ENCODE results near the gene FIBCD1. TPM values are rescaled to one million over a fixed set of nuclear protein-coding genes. Genes with fewer than 3 reads are reported as not detected.

Gene FIBCD1
- total and polyA plus RNA-seq, 2 of the 8 experiments (the other 6 are each of a cell fraction or from before 2014, with no cell fraction given): 6.1 to 8.8 TPM

GRCh38 chr9:130901498-130902203 lies 37.4 kb downstream of the FIBCD1 start:
- no peak overlapping the region for H3K56ac ChIP-seq (replicated peaks; ENCODE audit: insufficient read length, low read depth, low read length)
- no peaks in the 10 kb centered on the region for H3K27me3 ChIP-seq (replicated peaks in 1 of 4; ENCODE audit: control insufficient read depth in 3 of 4, extremely low read depth in 1 of 4, insufficient read depth in 3 of 4, low read length in 3 of 4)
- no peak overlapping the region for H2AFZ ChIP-seq (ENCODE audit: low read length)
- 0 out of 2 replicates have a peak overlapping the region, but pooled peaks have one; percentile 8 for H2BK15ac ChIP-seq (ENCODE audit: low read length)
- H4K91ac ChIP-seq (replicated peaks; ENCODE audit: insufficient read length, low read length): no peak overlapping the region
- H3K14ac ChIP-seq (ENCODE audit: insufficient read length): no peak overlapping the region
- H2AK5ac ChIP-seq (ENCODE audit: low read depth, low read length): no peak overlapping the region
- no peak overlapping the region for H3K27ac ChIP-seq (ENCODE audit: low read depth, low read length)
- CTCF ChIA-PET (ENCODE audit: partially characterized antibody): interaction anchor here (0.7 to 2.4 kb wide), 6 partner anchors 8 to 200 kb away, joined by 3 to 15 read pairs (median 6); no protein-coding TSS in a partner anchor
- no peak overlapping the region for H4K5ac ChIP-seq (ENCODE audit: insufficient read length, low read depth, low read length)
- no peaks in the 10 kb centered on the region for H3K4me1 ChIP-seq (replicated peaks in 1 of 4; ENCODE audit: control insufficient read depth in 3 of 4, insufficient read depth in 4 of 4, low read length in 3 of 4)
- peaks cover 0 to 2% of the 10 kb centered on the region in 2 experiments for H4K20me1 ChIP-seq (replicated peaks in 1 of 2; ENCODE audit: control insufficient read depth in 1 of 2, insufficient read depth in 2 of 2, low read length in 2 of 2)
- H3K18ac ChIP-seq (ENCODE audit: extremely low read depth, low read length): no peak overlapping the region
- DNase-seq (ENCODE audit: low read depth in 1 of 2, low spot score in 2 of 2) (no peak), FAIRE-seq (no peak)
- WGBS, 2 experiments (ENCODE audit: extremely low coverage in 1 of 2, insufficient coverage in 1 of 2, insufficient read length in 1 of 2, insufficient replicate concordance in 2 of 2, low coverage in 1 of 2, low lambda C conversion rate in 2 of 2, missing lambda C conversion rate in 1 of 2): 91% methylated on average over 17 of the region's 17 CpGs; no CpG with 5 or more reads in 1 of the 2 experiments
- TF ChIP-seq, protein P1, sequence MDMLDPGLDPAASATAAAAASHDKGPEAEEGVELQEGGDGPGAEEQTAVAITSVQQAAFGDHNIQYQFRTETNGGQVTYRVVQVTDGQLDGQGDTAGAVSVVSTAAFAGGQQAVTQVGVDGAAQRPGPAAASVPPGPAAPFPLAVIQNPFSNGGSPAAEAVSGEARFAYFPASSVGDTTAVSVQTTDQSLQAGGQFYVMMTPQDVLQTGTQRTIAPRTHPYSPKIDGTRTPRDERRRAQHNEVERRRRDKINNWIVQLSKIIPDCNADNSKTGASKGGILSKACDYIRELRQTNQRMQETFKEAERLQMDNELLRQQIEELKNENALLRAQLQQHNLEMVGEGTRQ (IDR thresholded peaks at IDR 0.05; ENCODE audit: low read length): no peak
- TF ChIP-seq TAF7 (optimal IDR thresholded peaks at IDR 0.05; ENCODE audit: borderline replicate concordance, low read depth, low read length): no peak
- TF ChIP-seq POLR2AphosphoS5 (IDR thresholded peaks at IDR 0.05; ENCODE audit: low read depth, low read length): no peak
- TF ChIP-seq CBX8 (IDR thresholded peaks at IDR 0.05; ENCODE audit: borderline replicate concordance, low read depth, low read length): no peak
- no peak for TF ChIP-seq JUN (IDR thresholded peaks at IDR 0.05; ENCODE audit: low read depth, low read length)
- TF ChIP-seq YY1 (IDR thresholded peaks at IDR 0.05; ENCODE audit: low read depth, low read length): no peak
- no peak for TF ChIP-seq ATF3 (IDR thresholded peaks at IDR 0.05; ENCODE audit: insufficient read depth, low read depth, low read length)
- TF ChIP-seq MAX (IDR thresholded peaks at IDR 0.05): no peak
- TF ChIP-seq RNF2 (IDR thresholded peaks at IDR 0.05; ENCODE audit: borderline replicate concordance, low read depth, low read length, missing control alignments, poor library complexity, severe bottlenecking): no peak
- no peak for TF ChIP-seq GTF2F1 (IDR thresholded peaks at IDR 0.05; ENCODE audit: borderline replicate concordance, low read depth, low read length)
- no peak for TF ChIP-seq POLR2A (IDR thresholded peaks at IDR 0.05; ENCODE audit: control extremely low read depth in 1 of 2, low read depth in 2 of 2, low read length in 2 of 2)
- no peaks in the 10 kb centered on the region for H3K79me2 ChIP-seq (ENCODE audit: control insufficient read depth in 1 of 2, insufficient read depth in 2 of 2, low read length in 2 of 2)
- no peaks in the 10 kb centered on the region for H3K79me1 ChIP-seq (ENCODE audit: low read depth, low read length)
- H3K23ac ChIP-seq (ENCODE audit: insufficient read length): no peak overlapping the region
- H2BK12ac ChIP-seq (ENCODE audit: low read depth, low read length): no peak overlapping the region
- no peak overlapping the region for H3K9ac ChIP-seq (replicated peaks in 1 of 4; ENCODE audit: extremely low read depth in 1 of 4, low read depth in 3 of 4, low read length in 3 of 4)
- no peak overlapping the region; the same call in 1 of the 2 replicates for H2BK5ac ChIP-seq (ENCODE audit: low read depth, low read length)
- no peaks in the 10 kb centered on the region for H3K36me3 ChIP-seq (ENCODE audit: control insufficient read depth in 2 of 4, insufficient read depth in 4 of 4, low read length in 3 of 4)
- no peaks in the 10 kb centered on the region for H3K9me3 ChIP-seq (ENCODE audit: insufficient read depth in 2 of 2, low read depth in 1 of 2, low read length in 1 of 2)
- no peak overlapping the region for H3K4me3 ChIP-seq (ENCODE audit: extremely low read depth in 1 of 4, insufficient read depth in 2 of 4, low read depth in 3 of 4, low read length in 4 of 4)
- POLR2A ChIA-PET (ENCODE audit: partially characterized antibody): interaction anchor here (0.9 kb wide), 1 partner anchor 16 kb away, joined by 3 read pairs; no protein-coding TSS in a partner anchor
- H2BK120ac ChIP-seq (replicated peaks; ENCODE audit: low read depth, low read length): no peak overlapping the region
- H3K23me2 ChIP-seq (ENCODE audit: low read depth, low read length): no peaks in the 10 kb centered on the region
- no peak overlapping the region for H3K4ac ChIP-seq (replicated peaks; ENCODE audit: insufficient read length, low read depth, low read length)
- peak overlapping the region; percentile 51 for H4K8ac ChIP-seq (ENCODE audit: extremely low read depth, insufficient read depth, low read length)
- H3K4me2 ChIP-seq (ENCODE audit: insufficient read depth in 1 of 2, low read depth in 2 of 2, low read length in 2 of 2): no peak overlapping the region
- no peak overlapping the region for H2BK20ac ChIP-seq (ENCODE audit: low read length)
